Measurements from ENCODE around the gene TUBA4A.
"Not testable (repeated sequence)": the region's sequence is repeated elsewhere in the genome, so short reads cannot be mapped to it uniquely, and the experiment has no call there.

Gene TUBA4A

DNA sequence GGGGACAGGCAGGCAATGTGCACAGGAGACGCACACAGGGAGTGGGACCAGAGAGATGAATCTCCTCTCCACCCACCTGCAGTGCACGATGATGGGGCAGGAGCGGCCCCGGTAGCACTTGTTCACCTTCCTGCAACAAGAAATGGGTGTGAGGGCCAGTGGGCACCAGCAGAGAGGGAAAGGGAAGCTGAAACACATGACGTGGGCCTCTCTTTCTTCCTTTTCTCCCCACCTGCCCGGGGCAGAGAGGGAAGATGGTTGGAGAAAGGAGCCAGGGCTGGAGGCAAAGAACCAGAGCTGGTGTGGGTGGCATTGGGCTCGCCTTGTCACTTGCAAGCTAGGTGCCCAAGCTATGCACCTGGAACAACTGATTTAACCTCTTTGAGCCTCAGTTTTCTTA lies 37.7 kb upstream of the TUBA4A start:
- TF ChIP-seq, protein P1, sequence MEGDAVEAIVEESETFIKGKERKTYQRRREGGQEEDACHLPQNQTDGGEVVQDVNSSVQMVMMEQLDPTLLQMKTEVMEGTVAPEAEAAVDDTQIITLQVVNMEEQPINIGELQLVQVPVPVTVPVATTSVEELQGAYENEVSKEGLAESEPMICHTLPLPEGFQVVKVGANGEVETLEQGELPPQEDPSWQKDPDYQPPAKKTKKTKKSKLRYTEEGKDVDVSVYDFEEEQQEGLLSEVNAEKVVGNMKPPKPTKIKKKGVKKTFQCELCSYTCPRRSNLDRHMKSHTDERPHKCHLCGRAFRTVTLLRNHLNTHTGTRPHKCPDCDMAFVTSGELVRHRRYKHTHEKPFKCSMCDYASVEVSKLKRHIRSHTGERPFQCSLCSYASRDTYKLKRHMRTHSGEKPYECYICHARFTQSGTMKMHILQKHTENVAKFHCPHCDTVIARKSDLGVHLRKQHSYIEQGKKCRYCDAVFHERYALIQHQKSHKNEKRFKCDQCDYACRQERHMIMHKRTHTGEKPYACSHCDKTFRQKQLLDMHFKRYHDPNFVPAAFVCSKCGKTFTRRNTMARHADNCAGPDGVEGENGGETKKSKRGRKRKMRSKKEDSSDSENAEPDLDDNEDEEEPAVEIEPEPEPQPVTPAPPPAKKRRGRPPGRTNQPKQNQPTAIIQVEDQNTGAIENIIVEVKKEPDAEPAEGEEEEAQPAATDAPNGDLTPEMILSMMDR (conservative IDR thresholded peaks at IDR 0.05; ENCODE audit: control insufficient read depth, insufficient read depth, low read depth, low read length): no peak
- DNase-seq (ENCODE audit: low read depth): no peak
- no peak overlapping the region for H3K4me3 ChIP-seq (ENCODE audit: control insufficient read depth, low read depth, low read length)

DNA sequence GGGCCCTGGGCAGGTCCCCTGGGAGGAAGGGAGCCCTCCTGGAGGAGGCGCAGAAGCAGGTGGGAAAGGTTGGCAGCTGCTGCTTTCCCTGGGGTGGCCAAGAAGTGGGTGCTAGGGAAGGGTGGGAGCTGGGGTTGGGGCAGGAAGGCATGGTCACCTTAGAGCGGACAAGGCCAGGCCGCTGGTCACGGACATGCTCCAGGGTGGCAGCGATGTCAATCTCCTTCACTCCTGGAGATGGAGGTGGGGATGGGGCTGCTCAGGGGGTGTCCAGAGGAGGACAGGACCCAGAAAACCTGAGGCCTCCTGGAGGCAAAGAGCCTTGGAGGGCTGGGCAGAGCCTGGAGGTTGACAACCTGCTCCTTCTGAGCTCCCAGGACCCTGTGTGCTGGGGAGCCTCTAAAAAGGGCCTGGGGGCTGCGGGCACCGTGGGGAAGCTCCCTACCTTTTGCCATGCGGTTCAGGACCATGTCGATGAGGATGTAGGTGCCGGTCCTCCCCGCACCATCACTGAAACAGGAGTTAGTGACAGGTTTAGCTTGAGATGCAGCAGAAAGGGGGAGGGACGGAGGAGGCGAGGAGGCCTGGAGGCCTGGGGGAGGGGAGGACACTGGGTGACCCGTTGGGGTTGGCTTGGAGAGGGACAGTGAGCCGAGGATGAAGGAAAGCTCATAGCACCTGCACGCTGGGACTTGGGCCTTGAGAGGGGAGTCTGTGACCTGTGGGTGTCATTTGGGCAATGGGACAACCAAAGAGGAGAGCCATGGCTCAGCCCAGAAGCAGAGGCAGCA lies 36.9 kb upstream of the TUBA4A start:
- no peak for DNase-seq (ENCODE audit: low read depth)
- no peak overlapping the region for H3K4me3 ChIP-seq (ENCODE audit: control insufficient read depth, low read depth, low read length)
- TF ChIP-seq, protein P1 (conservative IDR thresholded peaks at IDR 0.05; ENCODE audit: control insufficient read depth, insufficient read depth, low read depth, low read length): no peak

DNA sequence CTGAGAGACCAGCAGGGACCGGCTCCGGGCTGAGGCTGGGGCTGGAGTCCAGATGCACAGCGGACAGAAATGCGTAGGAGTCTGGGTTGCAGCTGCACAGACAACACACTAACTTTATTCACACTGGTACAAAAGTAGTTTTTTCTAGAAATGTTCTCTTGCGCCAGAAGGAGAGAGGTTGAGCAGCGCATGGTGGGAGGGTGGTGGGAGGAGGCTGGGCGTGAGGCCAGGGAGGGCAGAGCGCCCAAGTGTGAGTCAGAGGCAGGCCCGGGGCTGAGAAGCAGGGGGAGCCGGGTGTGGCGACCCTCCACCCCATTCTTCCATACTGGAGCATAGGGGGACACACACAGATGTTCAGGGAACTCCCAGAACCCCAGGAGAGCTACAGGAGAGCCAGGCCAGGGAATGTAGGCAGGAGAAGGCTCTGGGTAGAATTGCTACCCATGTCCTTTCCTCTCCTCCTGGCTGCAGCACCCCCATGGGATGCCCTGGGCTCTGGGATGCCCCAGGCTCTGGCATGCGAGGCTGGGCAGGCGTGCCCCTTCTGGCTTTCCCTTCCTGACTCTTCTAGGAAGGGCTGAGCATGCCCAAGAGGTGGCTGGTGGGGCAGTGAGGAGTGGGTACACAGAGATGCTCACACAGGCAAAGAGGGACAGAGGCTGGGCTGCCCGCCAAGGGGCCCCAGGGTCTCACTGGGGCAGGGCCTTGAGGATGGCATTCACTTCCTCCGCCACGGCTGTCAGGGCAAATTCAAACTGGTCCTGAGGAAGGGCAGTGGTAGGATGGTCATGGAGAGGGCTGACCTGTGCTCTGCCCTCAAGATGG lies 36.0 kb upstream of the TUBA4A start:
- DNase-seq (ENCODE audit: low read depth): peak; percentile 97
- no peak overlapping the region for H3K4me3 ChIP-seq (ENCODE audit: control insufficient read depth, low read depth, low read length)
- TF ChIP-seq, protein P1 (conservative IDR thresholded peaks at IDR 0.05; ENCODE audit: control insufficient read depth, insufficient read depth, low read depth, low read length): no peak

GRCh38 chr2:219289195-219289536 lies 35.4 kb upstream of the TUBA4A start:
- TF ChIP-seq, protein P1 (conservative IDR thresholded peaks at IDR 0.05; ENCODE audit: control insufficient read depth, insufficient read depth, low read depth, low read length): no peak
- no peak overlapping the region for H3K4me3 ChIP-seq (ENCODE audit: control insufficient read depth, low read depth, low read length)
- no peak for DNase-seq (ENCODE audit: low read depth)

DNA sequence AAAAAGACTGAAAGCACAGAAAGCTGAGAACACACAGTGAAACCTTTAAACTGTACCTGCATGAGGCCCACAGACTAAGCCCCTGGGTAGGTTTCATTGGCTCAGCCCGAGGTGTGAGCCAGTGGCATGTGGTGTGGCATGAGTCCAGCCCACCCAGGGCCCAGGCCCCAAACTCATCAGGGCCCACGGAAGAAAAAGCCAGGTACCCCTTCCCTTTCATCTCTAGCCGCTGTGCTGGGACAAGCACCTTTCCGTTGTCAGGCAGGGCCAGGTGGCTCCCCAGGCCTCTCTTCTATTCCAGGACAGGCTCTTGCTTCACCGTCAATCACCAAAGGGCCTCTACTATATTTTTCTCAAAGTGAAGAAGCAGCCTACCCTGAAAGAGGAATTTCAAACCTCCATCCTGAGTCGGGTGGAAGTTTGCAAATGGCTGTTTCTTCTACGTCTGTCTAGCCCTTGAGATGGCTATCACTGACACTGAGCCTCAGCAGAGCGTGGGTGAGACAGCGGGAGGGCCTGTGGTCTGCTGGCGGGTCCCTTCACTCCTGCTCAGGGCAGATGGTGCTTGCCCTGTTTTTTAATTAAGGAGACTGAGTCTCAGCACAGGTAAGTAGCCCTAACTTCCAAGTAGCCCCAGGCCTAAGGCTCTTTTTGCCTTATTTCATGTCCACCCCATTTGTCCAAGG lies 34.0 kb upstream of the TUBA4A start:
- DNase-seq (ENCODE audit: low read depth): no peak
- H3K4me3 ChIP-seq (ENCODE audit: control insufficient read depth, low read depth, low read length): no peak overlapping the region
- TF ChIP-seq, protein P1 (conservative IDR thresholded peaks at IDR 0.05; ENCODE audit: control insufficient read depth, insufficient read depth, low read depth, low read length): no peak

- not testable (repeated sequence) for H3K4me3 ChIP-seq (ENCODE audit: control insufficient read depth, low read depth, low read length); DNase-seq (ENCODE audit: low read depth)
Measured at GRCh38 chr2:219287116-219287440, 33.4 kb upstream of the TUBA4A start.

Data from fibroblast of mammary gland (primary cell).